CD4-positive, alpha-beta T cell treated with Interleukin-17A for 4 hours (primary cell): ENCODE measurements around the gene ATP2C1.

Source experiments
- DNase-seq: peaks from one replicate; pipeline ENCODE4 v3.0.0-alpha.2; 2020; ENCODE audit warnings: mixed read lengths

Gene ATP2C1

DNA sequence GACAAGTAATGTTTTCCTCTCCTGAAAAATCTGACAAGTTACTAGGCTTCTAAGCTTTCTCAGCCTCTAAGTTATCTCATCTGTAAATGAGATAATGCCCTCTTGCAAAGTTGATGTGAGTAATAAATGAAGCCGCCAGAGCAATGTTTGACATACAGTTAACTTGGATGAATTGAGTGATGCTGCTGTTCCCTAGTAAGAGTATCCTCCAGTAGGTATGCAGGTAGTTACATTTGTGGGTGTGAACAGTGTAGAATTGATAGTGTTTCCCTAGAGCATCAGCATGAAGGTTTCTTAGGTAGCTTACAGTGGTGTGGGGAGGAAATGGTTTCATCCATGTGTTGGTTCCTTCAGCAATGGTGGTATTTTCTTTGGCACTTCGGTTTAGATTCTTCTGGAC lies 3.4 kb downstream of the ATP2C1 start:
- DNase-seq, result no peak

GRCh38 chr3:130900959-130901358 lies 7.1 kb downstream of the ATP2C1 start:
- no peak for DNase-seq

GRCh38 chr3:130901463-130902204 lies 7.8 kb downstream of the ATP2C1 start:
- no peak for DNase-seq

- no peak for DNase-seq
Measured at GRCh38 chr3:130903412-130903908, 9.6 kb downstream of the ATP2C1 start.

- DNase-seq, result no peak
Measured at GRCh38 chr3:130904491-130904890, 10.6 kb downstream of the ATP2C1 start.

GRCh38 chr3:130905551-130905950 lies 11.7 kb downstream of the ATP2C1 start:
- no peak for DNase-seq

- DNase-seq, result no peak
Measured at GRCh38 chr3:130906374-130906995, 12.6 kb downstream of the ATP2C1 start.

- no peak for DNase-seq
Measured at GRCh38 chr3:130907500-130907899, 13.6 kb downstream of the ATP2C1 start.

GRCh38 chr3:130907966-130908365 lies 14.1 kb downstream of the ATP2C1 start:
- DNase-seq, result no peak

GRCh38 chr3:130915567-130916292 lies 21.8 kb downstream of the ATP2C1 start:
- DNase-seq, result no peak

- DNase-seq, result no peak
Measured at GRCh38 chr3:130916507-130917167, 22.8 kb downstream of the ATP2C1 start.

DNA sequence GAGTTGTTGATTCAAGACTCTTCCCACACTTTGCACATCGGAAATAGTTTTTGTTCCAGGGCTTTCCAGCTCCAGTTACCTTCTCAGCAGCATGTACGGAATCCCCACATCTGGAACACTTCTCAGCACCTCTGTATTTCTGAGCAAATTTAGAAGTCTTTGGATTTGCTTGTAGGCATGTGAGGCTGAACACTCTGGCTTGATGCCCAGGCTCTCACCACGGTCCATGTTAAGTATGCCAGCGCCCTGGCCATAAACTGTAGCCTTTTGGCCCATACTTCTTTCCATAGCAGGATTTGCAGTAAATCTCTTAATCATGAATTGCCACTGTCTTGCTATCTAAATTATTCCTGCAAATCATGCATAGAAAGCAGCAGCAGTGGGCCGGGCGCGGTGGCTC lies 24.4 kb downstream of the ATP2C1 start:
- no peak for DNase-seq

DNA sequence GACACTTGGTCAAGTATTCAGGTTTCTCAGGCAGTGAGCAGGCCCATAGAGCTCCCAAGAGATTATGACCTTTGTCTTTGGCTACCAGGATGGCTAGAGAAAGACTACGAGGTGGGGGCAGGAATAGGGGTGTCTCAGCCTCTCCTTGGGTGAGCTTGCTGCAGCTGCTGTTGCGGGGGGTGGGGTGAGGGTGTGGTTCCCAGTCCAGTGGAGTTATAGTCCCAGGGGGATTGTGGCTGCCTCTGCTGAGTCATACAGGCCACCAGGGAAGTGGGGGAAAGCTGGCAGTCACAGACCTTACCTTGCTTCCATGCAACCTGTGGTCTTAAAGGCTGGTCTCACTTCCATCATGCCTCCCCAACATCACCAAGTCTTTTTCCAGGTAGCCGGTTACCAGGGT lies 31.7 kb downstream of the ATP2C1 start:
- DNase-seq, result no peak

DNA sequence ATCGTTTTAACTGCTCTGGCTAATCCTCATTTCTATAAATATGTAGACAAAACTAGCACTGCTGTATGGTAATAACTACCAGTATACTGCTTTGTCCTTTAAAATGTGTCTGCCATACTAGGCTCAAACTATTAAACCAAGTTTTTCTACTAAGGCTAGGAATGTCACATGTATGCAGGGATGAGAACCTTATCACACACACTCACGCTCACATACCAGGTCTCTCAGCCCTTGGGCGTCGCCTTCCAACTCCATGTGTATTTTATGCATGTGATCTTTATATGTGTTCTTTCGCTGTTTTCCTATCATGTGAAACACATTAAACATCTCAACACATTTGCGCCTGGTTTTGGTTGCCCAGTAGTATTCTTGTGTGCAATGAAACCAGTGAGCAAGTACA lies 32.6 kb downstream of the ATP2C1 start:
- no peak for DNase-seq

DNA sequence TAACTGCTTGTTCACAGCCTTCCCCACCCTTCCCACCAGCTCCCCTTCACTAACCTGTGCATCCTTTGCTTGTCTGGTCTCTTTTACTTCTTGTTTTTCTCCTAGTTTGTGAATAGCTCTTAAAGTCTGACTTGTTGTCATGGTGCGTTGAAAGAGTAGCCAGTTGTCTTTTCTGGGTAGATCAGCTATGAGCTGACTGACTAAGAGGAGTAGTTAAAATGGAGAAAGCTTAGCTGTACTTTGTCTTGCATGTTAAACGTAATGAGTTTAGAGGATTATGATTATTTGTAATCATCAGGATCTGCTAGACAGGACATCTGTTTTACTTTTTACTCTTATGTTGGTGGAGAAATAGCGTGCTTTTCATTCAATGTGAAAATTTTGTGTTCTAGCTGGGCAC lies 35.9 kb downstream of the ATP2C1 start:
- no peak for DNase-seq

DNA sequence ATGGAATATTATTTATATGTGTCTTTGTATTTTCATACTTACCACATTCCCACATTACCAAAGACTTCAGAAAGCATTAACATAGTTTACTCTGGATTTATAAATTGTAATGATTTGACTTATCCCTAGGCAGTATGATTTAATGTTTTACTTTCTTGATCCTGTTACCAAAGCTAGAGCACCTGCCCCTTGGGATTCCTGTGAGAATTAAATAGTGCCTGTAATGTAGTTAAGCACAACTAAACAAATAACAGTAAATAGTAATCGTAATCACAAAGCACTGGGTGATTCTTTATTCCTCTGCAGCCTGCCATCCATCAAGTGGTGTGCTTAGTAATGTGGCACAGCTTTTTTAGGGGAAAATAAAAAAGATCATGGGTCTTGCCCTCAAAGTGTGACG lies 39.1 kb downstream of the ATP2C1 start:
- no peak for DNase-seq

DNA sequence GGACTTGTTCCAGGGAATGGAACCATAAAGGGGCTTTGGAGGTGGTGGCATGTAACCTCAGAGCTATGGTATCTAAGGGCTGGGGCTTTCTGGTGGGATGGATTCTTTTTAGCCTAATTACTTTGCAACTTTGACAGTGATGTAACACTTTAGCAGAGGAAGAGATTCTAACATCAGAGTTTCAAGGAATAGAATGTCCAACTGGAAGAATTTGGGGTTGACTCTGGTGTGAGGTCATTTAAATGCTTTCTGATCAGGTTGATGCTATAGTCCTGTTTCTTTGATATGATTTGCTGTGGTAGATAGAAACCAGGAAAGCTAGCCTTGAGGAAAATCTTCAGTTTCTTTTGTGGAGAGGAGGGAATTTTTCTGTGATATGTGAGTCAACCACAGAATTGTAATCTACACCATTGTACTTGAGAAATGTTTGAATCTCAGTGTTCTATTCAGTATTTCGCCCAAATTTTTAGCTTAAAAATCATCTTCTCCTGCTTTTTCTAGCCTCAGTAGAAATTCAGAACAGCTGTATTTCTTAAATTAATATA lies 40.0 kb downstream of the ATP2C1 start:
- no peak for DNase-seq

DNA sequence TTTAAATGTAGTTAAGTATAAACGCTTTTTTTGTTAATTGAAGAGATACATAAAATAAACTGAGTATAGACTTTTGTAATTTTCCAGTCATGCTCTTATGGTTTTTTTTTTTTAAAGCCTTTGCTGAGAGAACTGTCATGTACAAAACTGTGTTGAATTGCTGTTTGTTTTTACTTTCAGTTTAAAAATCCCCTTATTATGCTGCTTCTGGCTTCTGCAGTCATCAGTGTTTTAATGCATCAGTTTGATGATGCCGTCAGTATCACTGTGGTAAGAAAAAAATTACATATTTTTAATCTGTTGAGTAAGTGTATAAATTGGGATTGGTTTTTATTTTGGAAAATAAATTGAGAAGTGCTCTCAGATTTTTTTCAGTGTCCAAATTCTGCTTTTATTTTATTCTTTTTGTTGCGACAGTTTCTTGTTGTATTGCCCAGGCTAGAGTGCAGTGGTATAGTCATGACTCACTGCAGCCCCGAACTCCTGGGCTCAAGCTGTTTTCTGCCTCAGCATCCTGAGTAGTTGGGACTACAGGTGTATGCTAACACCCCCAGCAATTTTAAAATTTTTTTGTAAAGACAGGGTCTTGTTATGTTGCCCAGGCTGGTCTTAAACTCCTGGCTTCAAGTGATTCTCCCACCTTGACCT lies 40.7 kb downstream of the ATP2C1 start:
- DNase-seq, result no peak

- no peak for DNase-seq
Measured at GRCh38 chr3:130935761-130936492, 42.0 kb downstream of the ATP2C1 start.

DNA sequence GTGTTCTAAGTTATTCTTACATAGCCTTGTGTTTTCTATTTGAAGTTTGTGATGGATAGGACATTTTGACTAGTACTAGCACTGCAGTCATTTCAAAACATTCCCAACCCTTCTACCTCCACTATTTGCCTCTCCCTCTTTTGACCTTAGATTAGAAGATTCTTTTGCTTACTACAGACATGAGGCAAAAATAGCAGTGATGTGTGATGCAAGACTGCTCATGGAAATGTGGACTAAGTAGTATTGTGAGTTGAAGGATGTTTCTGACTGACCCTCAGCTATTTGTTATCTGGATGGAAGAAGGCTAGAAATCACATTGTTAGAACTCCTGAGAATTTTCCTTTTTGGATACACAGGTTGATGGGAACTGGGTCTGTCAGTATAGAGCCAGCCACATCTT lies 45.9 kb downstream of the ATP2C1 start:
- DNase-seq, result no peak

DNA sequence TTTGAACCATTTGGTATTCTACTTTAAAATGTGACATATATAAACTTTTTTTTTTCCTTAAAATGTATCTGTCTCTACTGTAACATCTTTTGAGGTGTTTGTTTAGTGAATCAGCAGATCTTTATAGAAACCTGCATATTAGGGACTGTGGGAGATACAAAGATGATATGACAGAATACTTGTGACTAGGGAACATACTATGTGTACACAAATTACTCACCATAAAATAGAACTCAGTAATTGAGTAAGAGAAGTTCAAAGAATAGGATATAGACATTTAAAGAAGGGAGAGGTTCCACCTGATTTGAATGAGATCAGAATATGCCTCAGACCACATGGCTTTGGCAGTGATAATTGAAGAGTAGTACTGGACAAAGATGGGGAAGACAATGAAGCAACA lies 47.9 kb downstream of the ATP2C1 start:
- no peak for DNase-seq

DNA sequence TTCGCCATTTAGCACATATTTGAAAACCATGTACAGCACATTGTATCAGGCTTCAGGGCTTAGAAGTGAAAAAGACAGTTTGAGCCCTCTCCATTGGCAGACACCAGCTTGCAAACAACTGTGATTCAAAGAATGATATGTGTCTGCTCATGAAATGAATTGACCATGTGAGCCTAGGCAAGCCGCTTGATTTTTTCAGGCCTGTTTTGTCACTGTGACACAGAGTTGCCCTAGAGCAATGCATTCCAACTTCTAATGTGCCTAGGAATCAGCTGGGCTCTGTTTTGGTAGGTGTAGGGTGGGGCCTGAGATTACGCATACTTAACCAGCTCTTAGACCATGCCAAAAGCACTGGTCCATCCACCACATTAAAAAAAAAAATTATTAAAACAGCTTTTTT lies 53.0 kb downstream of the ATP2C1 start:
- no peak for DNase-seq
